ENCODE data around the gene TMIGD2.
"Not testable (repeated sequence)": the region's sequence is repeated elsewhere in the genome, so short reads cannot be mapped to it uniquely, and the experiment has no call there.

The TMIGD2 gene

GRCh38 chr19:4295972-4296771 lies 6.0 kb downstream of the TMIGD2 start:
- no peak for DNase-seq

GRCh38 chr19:4294389-4294788 lies 7.8 kb downstream of the TMIGD2 start:
- no peak for DNase-seq

- DNase-seq, result no peak
These were observed 9.7 kb downstream of the TMIGD2 start for GRCh38 chr19:4292515-4292914.

GRCh38 chr19:4291184-4291732 lies 10.9 kb downstream of the TMIGD2 start:
- no peak for DNase-seq

- DNase-seq, result no peak
These were observed 14.0 kb downstream of the TMIGD2 start for GRCh38 chr19:4288091-4288777.

GRCh38 chr19:4286141-4286540 lies 16.0 kb downstream of the TMIGD2 start:
- not testable (repeated sequence) for DNase-seq

GRCh38 chr19:4284974-4285373 lies 17.2 kb downstream of the TMIGD2 start:
- no peak for DNase-seq

GRCh38 chr19:4284176-4284958 lies 17.8 kb downstream of the TMIGD2 start:
- DNase-seq, result peak in 1 of 2 experiments; percentile 48

- no peak for DNase-seq
These were observed 22.4 kb downstream of the TMIGD2 start for GRCh38 chr19:4279530-4280422.

GRCh38 chr19:4279267-4279529 lies 23.0 kb downstream of the TMIGD2 start:
- no peak for DNase-seq

GRCh38 chr19:4278419-4279266 lies 23.5 kb downstream of the TMIGD2 start, which contains the start of gene SHD:
SHD (plus strand) TSS chr19:4279266; CDS start chr19:4280064, 798 bp downstream.
- DNase-seq, result no peak

GRCh38 chr19:4278010-4278409 lies 24.2 kb downstream of the TMIGD2 start:
- no peak for DNase-seq

GRCh38 chr19:4277191-4277696 lies 24.9 kb downstream of the TMIGD2 start:
- DNase-seq, result no peak

GRCh38 chr19:4274321-4274686 lies 27.9 kb downstream of the TMIGD2 start:
- DNase-seq, result not testable (repeated sequence)

GRCh38 chr19:4272894-4273293 lies 29.3 kb downstream of the TMIGD2 start:
- DNase-seq, result no peak

- no peak for DNase-seq
These were observed 33.3 kb downstream of the TMIGD2 start for GRCh38 chr19:4268816-4269430.

GRCh38 chr19:4267901-4268815 lies 34.0 kb downstream of the TMIGD2 start:
- DNase-seq, result no peak

- DNase-seq, result peak; percentile 78 to 79
These were observed 34.9 kb downstream of the TMIGD2 start for GRCh38 chr19:4267101-4267900.
